Stimulated activated CD4-positive, alpha-beta T cell treated with anti-CD3 and anti-CD28 coated beads, Interleukin-12 subunit alpha, Interleukin-12 subunit beta, amount 100 ng/mL, for 48 hours (primary cell): ENCODE data around the gene PPFIBP1.
"Not testable (repeated sequence)": the region's sequence is repeated elsewhere in the genome, so short reads cannot be mapped to it uniquely, and the experiment has no call there.

Experiments
- DNase-seq, 3 donors: peaks; one replicate each; pipeline ENCODE4 v3.0.0-alpha.2; 2020; ENCODE audit warnings: low read depth in 2 of 3, low spot score in 1 of 3

The PPFIBP1 gene

GRCh38 chr12:27541031-27541719 is 17.2 kb downstream of the PPFIBP1 start:
- no peak for DNase-seq

DNA sequence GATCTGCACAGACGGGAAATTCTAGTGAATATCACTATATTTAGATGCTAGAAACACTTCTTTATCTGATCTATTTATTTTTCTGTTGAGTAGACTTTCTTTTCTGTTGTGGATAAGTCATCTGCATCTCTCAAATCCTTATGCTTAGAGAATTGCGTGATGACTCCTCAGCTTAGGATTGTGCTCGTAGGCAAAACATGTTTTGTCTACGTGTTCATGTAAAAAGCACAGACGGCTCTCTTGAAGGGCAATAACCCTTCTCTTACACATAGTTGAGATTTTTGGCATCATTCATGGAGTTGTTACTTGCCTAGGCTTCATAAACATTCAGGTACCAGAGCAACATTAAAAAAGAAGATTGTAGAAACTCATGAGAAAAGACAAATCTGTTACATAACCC is 18.6 kb downstream of the PPFIBP1 start:
- no peak for DNase-seq

DNA sequence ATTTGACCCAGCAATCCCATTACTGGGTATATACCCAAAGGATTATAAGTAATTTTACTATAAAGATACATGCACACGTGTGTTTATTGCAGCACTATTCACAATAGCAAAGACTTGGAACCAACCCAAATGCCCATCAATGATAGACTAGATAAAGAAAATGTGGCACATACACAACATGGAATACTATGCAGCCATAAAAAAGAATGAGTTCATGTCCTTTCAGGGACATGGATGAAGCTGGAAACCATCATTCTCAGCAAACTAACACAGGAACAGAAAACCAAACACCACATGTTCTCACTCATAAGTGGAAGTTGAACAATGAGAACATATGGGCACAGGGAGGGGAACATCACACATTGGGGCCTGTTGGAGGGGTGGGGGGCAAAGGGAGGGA is 20.9 kb downstream of the PPFIBP1 start:
- DNase-seq, result not testable (repeated sequence)

DNA sequence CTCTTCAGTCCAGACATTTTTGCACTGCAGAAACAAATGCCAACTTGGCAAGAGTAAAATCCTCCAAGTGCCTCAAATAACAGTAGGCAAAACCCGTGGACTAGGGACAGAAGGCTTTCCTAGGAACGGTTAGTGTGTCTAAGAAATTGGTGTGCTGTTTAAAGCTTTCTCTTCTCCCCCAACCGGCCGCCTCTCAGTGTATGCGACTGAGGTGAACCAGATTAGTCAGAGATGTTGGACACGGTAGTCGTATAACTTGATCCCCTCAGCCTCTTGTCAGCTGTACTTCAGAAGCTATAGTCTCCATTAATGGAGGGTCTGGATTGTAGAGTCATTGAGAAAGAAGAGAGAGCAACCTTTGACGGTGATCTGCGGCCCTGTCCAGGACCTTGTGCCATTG is 21.7 kb downstream of the PPFIBP1 start:
- no peak for DNase-seq

GRCh38 chr12:27547592-27547991 is 23.6 kb downstream of the PPFIBP1 start:
- no peak for DNase-seq

DNA sequence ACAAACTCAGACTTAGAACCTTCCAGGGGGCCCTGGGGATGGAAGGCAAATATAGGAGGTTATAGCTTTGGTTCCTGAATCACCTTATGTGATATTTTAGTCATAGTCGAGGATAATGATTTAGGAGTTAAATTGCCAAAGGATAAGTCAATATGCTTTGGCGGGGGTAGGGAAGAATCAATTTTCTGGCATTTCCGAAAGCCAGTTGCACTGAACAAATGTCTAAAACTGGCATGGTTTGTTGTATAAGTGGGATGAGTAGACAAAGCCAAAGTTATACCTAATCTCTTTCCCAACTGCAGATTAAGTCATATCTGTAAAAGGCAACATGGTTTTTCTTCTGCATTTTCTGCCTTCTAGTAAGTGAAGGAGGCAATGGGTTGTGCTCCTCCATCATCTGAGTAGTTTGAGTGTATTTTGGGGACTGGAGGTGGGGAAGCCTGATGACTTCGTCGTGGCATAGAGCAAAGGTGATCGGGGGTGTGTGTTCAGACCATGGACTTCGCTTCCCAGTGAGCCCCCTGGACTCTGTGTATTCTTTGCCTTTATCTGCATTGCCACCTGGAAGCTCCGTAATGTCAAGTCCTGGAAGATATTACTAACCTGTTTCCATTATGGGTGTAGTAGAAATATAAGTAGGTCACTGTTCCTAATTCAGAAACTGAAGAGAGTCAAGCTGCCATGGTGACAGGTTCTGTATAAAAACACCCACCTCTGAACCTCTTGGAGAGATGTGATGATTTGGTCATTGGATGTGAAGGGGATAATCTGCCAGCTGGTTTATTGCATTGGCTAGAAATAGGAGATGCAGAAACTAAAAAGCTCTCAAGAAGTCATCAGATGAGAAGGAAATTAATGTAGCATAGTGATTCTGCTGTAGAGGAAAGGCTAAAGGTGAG is 24.5 kb downstream of the PPFIBP1 start:
- DNase-seq, result no peak

- DNase-seq, result no peak
Observed at GRCh38 chr12:27549236-27549800, 25.3 kb downstream of the PPFIBP1 start.

DNA sequence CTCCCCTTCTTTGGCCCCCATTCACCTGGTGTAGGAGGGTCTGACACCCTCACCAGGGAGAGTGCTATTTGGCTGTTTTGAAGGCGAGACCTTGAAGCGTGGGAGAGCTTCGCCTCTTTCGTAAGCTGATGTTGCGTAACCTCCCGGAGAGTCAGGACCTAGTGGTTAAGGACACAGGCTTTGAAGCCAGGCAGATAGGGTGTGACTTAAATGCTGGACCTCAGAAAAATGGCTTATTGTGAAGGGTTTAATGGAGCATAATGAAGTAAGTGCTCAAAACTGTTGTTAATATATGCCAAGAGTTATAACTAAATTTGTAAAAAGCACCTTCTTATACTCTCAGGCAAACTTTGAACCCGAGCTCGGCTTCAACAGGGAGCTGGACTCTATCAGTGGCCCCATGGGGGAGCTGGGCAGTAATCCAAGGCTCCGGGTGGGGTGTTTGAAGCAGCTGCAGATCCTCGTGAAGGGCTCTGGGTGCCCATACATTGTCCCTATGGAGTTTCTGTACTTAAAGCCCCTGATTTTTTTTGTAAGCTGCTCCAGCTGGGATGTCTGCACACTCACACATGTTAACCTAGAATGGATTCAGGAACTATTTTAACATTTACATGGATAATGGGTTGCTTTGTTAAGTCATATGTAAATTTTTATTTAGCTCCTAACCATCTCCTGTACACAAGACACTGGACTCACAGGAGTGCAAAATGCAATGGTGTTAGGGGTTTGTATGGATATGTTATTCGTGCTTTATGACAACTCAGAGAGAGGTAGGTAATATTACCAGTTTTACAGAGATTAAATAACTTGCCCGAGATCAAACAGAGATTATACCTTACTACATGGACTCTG is 26.0 kb downstream of the PPFIBP1 start:
- no peak for DNase-seq

DNA sequence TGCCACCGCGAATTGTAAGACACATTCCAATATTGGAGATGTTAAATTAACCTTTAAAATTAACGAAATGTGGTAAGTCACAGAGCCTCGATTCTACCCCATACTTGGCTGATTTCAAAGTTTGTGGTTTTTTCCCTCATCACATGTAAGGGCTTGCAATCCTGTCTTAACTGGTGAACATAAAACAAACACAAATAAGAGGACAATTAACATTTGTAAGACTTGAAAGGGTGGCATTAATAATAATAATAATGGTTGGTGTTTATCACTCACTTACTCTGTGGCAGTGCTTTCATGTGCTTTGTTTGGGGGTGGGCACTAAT is 26.6 kb downstream of the PPFIBP1 start:
- DNase-seq, result no peak

DNA sequence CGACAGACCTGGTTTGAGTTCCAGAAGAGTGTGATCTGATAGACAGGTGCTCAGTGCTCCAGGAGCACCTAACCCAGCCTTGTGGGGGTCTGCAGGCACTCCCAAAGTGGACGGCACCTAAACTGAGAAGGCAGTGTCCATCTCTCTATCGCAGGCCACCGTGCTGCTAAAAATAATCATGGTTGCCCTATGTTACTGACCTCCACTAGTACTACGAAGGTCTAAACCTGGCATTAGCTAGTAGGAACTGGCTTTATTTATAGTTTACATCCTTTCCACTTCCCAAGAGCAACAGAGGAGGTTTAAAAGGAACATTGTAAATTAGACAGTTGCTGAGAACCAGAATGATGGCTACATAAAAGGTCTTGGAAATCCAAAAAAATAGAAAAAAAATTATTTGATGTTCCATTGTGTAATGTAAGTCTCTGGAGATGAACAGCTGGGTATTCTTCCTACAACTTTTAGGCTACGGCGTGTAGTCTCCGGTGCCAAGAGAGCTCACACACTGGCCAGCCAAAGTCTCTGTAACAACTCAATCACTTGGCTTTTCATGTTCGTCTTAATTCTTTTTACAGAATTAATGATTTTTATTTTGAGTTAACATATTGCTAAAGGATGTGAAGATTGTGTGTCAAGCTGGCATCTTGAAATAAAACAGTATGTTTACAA is 27.3 kb downstream of the PPFIBP1 start:
- DNase-seq, result no peak

- no peak for DNase-seq
Observed at GRCh38 chr12:27552235-27552634, 28.2 kb downstream of the PPFIBP1 start.

- DNase-seq, result no peak
Observed at GRCh38 chr12:27552886-27553560, 29.0 kb downstream of the PPFIBP1 start.

DNA sequence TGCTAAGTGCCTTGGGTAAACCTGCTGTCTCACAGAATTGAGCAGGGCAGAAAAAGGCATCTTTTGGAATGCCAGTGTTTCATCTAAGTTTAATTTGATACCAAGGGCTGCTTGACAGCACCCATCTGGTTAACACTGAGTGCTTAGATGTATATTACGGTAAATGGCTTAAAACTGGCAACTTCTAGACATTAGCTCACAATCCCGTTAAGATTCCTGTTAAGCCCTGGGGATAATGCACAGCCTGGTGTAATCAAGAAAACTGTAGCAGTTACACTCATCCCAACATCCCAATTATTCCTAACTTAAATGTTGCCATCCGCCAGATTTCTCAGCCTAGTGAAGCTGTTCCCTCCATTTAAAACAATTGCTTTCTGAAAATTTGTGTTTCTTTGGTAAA is 29.9 kb downstream of the PPFIBP1 start:
- no peak for DNase-seq

DNA sequence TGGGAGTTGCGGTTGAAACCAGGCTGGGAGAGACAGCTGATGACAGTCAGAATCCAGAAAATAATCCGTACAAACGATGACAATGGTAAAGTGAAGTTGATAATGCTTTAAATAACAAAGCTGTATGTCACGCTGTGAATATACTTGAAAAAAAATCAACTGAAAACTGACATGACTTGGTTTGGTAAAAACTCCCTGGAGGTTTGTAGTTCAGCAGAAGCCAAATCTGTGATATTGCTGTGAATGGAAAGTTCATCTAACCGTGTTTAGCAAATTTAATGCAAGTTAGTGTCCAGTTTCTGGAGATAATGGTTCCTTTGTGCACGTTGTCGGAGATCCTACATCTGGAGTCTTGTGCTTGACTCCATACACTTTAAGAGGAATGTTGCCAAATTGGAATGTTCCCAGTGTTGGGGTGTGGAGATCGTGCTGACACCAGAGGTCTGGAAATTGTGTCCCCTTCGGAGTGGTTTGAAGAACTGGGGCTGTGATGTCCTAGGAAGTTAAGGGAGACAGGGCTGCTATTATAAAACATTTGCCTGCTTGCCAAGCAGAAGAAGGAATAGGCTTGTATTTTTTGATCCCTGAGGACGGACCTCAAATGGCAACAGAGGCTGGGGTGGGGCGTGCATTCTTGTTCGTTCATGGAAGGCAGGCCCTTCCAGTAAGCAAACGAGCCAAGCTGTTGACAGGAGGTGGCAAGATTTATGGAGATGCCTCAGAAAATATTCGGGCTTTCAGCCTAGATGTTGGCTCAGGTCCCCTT is 30.6 kb downstream of the PPFIBP1 start:
- no peak for DNase-seq

DNA sequence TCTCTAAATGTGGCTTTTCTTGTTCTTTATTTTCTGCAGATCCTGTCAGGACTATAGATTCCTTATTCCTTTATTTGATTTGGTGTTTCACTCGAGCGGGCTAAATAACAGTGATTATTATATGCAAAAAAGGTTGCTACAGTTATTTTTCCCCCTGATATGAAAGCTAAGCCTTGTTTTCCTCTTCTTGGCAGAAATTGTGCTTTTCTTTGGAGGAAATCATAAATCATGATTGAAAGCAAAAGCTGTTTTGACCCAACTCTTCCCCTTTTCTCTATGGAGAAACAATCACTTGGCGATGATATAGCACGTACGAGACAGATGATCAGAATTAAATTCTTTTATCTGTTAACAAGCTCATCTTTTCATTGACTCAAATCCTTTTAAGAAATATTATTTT is 31.4 kb downstream of the PPFIBP1 start:
- DNase-seq, result no peak

GRCh38 chr12:27555925-27556778 is 32.1 kb downstream of the PPFIBP1 start:
- no peak for DNase-seq

GRCh38 chr12:27560126-27560525 is 36.1 kb downstream of the PPFIBP1 start:
- DNase-seq, result no peak

DNA sequence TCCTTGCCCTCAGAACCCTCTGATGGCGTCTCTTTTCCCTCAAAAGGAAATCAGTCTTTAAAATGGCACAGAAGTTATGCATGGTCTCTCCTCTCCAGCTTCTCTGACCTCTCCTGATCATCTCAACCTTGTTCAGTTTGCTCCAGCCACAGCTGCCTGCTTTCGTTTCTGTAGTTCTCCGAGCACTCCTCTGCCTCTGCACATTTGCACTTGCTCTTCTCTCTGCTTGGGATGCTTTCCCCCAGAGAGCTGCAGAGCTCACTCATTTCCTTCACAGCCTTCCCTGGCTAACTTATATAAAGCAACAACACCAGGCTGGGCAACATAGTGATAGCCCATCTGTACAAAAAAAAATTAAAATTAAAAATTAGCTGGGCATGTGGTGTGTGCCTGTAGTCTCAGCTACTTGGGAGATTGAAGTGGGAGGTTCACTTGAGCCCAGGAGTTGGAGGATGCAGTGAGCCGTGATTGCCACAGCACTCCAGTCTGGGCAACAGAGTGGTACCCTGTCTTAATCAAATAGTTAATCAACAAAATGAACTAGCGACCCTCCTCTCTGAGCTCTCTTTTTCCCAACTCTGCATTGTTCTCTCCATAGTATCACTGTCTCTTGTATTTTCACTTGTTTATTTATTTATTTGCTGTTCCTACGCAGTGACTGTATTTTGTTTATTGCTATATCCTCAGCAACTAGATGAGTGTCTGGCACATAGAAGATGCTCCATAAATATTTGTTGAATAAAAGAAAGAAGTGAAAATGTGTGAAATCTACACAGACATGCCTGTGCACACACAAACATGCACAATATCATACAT is 37.7 kb downstream of the PPFIBP1 start:
- no peak for DNase-seq
